ENCODE results near the gene CABP1.

CABP1 gene

GRCh38 chr12:120693848-120694247, 53.4 kb downstream of the CABP1 start:
- no peak for DNase-seq (ENCODE audit: low read depth)

- no peak for DNase-seq (ENCODE audit: low read depth)
Observed at GRCh38 chr12:120696626-120697025, 56.2 kb downstream of the CABP1 start.

- no peak for DNase-seq (ENCODE audit: low read depth)
Observed at GRCh38 chr12:120697344-120697743, 56.9 kb downstream of the CABP1 start.

GRCh38 chr12:120698665-120699064, 58.2 kb downstream of the CABP1 start:
- DNase-seq (ENCODE audit: low read depth): no peak

GRCh38 chr12:120699553-120699952, 59.1 kb downstream of the CABP1 start:
- no peak for DNase-seq (ENCODE audit: low read depth)

GRCh38 chr12:120700886-120701285, 60.5 kb downstream of the CABP1 start:
- no peak for DNase-seq (ENCODE audit: low read depth)

- DNase-seq (ENCODE audit: low read depth): no peak
Observed at GRCh38 chr12:120702637-120703036, 62.2 kb downstream of the CABP1 start.

GRCh38 chr12:120703311-120703942, 63.0 kb downstream of the CABP1 start:
- no peak for DNase-seq (ENCODE audit: low read depth)

GRCh38 chr12:120705618-120706017, 65.2 kb downstream of the CABP1 start:
- DNase-seq (ENCODE audit: low read depth): no peak

GRCh38 chr12:120706029-120706428, 65.6 kb downstream of the CABP1 start:
- DNase-seq (ENCODE audit: low read depth): no peak

- no peak for DNase-seq (ENCODE audit: low read depth)
Observed at GRCh38 chr12:120708651-120709050, 68.2 kb downstream of the CABP1 start.

- peak; percentile 68 for DNase-seq (ENCODE audit: low read depth)
Observed at GRCh38 chr12:120710031-120710804, 69.8 kb downstream of the CABP1 start, which contains the start of gene UNC119B. Gene UNC119B, plus strand, starts transcription at chr12:120710458. Its CDS starts 17 bp downstream, at chr12:120710475.

GRCh38 chr12:120710805-120711296, 70.4 kb downstream of the CABP1 start:
- DNase-seq (ENCODE audit: low read depth): peak; percentile 40

- DNase-seq (ENCODE audit: low read depth): no peak
Observed at GRCh38 chr12:120711411-120711810, 71.0 kb downstream of the CABP1 start.

- DNase-seq (ENCODE audit: low read depth): no peak
Observed at GRCh38 chr12:120712610-120713009, 72.2 kb downstream of the CABP1 start.

GRCh38 chr12:120713861-120714482, 73.5 kb downstream of the CABP1 start:
- peak; percentile 88 for DNase-seq (ENCODE audit: low read depth)
